HG02973 (cell line): ENCODE data around the gene KRTAP10-8.
"Not testable (repeated sequence)": the region's sequence is repeated elsewhere in the genome, so short reads cannot be mapped to it uniquely, and the experiment has no call there.

Experiments
- ATAC-seq: cut with Tn5 transposase; IDR thresholded peaks from one replicate; pipeline ENCODE4 v1.9.1; 2021; ENCODE audit warnings: moderate library complexity; ENCODE audit not compliant: unreplicated experiment

Gene KRTAP10-8

DNA sequence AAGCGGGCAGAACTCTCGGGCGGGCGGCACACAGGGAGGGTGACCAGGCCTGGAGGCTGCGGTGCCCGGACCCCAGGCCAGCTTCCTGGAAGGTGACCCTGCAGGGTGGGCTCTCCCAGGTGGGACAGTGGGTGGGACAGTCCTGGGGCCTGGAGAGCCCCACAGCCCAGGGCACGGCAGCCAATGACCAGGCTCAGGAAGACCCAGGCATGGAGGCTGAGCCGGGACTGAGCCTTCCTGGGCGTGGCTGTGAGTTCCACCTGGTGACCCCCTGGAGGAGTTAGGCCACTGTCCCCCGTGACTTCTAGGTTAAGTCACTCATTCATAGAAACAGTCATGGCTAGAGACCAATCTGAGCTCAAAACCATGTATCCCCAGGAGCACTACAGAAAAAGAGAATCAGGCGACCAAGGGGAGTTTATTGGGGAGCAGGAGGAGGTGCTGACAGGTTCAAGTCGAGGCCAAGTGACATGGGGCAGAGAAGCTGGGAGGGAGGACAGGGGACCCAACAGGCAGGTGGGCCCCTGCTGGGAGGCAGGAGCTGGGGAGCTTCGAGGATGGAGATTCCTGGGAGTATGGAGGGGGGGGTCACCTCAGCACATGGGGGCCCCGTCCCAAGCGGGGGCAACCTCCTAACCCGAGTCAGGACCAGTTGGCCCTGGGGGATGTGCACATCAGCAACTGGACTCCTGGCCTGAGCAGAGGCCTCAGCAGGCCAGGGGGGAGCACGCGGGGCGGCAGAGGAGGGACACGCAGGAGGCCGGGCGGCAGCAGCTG lies 32.6 kb upstream of the KRTAP10-8 start:
- ATAC-seq, result no peak

DNA sequence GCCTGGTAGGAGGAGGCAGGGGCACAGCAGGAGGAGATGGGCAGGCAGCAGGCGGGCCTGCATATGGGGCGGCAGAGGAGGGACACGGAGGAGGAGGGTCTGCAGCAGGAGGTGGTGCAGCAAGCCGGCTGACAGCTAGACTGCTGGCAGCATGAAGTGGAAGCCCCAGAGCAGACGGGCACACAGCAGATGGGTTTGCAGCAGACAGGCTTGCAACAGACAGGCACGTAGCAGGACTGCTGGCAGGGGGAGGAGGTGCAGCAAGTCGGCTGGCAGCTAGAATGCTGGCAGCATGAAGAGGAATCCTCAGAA lies 32.1 kb upstream of the KRTAP10-8 start:
- ATAC-seq, result no peak

DNA sequence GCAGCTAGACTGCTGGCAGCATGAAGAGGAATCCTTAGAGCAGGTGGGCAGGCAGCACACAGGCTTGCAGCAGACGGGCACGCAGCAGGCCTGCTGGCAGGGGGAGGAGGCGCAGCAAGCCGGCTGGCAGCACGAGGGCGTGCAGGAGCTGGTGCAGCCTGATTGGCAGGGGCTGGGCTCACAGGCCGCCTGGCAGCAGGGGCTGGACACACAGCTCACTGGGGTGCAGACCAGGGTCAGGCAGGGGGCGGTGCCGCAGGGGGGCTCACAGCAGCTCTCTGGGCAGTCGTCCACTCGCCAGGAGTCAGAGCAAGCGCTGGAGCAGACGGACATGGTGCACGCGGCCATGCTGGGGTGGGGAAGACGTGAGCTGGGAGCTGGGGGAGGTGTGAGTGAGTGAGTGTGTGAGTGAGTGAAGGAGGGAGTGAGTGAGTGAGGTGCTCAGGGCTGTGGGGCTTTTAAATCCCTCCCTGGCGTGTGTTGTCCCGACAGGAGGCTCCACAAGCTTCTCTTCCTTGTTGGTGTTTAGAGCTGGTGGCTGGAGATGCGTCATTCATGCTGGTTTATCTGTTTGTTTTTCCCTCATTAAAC lies 31.6 kb upstream of the KRTAP10-8 start, which contains the start of gene KRTAP10-5:
Gene KRTAP10-5 (minus strand): TSS at position 374 of the 591 bp plus-strand sequence. CDS start 26 bp downstream, at position 348.
- not testable (repeated sequence) for ATAC-seq

DNA sequence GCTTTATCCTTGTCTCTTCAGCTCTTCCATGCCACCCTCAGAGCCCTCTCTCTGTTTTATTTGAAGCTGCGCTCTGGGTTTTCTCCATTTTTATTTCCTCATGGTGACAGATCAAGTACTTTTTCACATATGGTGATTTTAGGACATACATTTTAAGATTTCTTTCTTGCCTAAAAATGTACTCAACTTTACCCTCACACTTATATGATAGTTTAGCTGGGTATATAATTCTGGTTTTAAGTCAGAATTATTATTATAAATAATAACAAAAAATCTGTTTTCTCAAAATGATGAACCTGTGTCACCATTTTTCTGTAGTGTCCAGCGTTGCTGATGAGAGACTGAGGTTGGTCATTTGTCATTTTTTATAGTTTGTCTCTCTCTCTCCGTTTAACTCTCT lies 30.7 kb upstream of the KRTAP10-8 start:
- no peak for ATAC-seq

DNA sequence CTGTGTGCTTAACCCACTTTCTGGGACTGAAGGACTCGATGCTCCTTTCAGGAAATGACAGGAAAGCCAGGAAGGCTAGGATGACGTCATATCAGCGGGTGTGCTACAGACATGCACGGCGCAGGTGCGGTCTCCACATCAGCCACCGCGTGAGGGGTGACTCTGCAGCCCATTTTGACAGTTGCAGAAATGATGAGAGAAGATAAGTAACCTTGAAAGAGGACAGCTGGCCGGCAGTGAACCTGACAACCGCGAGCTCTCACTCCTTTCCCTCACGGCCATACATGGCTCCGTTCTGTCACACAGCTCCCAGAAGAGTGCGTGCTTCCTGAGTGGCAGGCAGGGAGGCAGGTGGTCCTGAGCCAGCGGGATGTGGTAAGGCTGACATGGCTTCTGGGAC lies 29.8 kb upstream of the KRTAP10-8 start:
- ATAC-seq, result no peak

DNA sequence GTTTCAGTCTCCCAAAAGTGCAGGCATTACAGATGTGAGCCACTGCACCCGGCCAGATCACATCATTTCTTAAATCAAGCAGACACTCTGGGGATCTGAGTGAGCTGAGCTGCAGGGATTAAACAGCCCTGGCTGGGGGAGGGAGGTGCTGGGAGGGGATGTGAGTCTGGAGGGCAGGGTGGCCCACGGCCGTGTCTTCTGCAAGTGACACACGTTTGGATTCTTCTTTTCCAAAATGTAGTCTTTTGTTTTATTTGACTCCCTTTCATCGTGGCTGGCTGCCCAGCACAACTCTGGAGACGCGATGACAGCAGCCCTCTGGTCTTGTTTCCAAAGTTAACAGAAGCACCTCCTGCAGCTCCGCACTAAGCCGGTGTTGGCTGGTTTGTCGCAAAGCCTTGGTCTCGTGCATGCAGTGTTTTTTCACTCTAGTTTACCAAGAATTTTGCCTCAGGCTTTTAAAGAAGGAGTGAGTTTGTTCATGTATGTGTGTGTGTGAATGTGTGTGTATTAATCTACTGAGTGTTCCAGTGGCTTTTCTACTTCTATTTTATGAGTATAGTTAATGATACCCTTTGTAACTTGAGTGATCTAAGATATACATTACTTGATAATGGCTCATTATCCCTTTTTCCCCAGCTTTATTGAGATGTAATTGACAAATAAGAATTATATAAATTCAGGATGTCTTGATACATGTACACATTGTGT lies 28.6 kb upstream of the KRTAP10-8 start:
- no peak for ATAC-seq

DNA sequence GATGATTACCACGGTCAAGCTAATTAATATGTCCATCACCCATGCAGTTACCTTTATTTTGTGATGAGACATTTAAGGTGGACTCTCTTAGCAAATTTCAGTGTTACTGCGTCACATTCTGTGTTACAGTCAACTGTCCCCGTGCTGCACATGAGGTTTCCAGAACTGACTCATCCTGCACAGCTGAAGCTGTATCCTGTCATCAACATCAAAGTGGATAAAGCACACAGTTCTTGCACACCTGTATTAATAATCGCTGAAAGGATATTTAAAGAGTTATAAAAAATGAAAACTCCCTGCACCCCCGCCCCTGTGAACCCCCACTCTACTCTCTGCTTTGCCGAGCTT lies 28.1 kb upstream of the KRTAP10-8 start:
- no peak for ATAC-seq

DNA sequence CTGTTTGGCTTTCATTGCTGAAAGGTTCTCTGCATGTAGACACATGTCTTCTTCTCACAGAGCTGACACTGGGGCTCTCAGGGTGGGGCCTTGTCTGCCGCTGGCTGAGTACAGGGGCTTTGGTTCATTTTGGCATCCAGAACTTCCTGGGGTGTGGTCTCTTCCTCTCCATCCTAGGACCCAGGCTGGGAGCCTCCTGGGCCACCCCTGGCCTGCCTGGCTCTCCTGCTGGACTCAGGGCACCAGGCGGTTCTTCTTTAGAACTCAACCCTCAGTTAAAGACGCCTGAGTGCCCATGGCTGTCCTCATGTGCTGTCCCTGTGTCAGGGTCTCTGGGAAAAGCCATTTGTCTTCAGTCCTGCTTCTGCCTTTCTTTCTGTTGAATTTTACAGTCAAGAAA lies 26.0 kb upstream of the KRTAP10-8 start:
- ATAC-seq, result no peak

DNA sequence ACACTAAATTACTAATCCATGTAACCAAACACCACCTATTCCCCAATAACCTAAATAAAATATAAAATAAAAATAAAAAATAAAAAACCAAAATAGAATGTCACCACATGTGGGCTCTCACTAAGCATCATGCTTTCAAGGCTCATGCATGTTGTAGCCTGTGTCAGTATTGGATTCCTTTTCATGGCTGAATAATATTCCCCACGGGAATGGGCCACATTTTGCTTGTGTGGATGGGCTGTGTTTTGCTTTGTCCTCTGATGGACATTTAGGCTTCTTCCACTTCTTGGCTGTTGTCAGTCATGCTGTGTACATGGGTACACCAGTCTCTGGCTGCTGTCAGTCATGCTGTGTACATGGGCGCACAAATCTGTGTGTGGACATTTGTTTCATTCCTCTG lies 22.8 kb upstream of the KRTAP10-8 start:
- no peak for ATAC-seq

DNA sequence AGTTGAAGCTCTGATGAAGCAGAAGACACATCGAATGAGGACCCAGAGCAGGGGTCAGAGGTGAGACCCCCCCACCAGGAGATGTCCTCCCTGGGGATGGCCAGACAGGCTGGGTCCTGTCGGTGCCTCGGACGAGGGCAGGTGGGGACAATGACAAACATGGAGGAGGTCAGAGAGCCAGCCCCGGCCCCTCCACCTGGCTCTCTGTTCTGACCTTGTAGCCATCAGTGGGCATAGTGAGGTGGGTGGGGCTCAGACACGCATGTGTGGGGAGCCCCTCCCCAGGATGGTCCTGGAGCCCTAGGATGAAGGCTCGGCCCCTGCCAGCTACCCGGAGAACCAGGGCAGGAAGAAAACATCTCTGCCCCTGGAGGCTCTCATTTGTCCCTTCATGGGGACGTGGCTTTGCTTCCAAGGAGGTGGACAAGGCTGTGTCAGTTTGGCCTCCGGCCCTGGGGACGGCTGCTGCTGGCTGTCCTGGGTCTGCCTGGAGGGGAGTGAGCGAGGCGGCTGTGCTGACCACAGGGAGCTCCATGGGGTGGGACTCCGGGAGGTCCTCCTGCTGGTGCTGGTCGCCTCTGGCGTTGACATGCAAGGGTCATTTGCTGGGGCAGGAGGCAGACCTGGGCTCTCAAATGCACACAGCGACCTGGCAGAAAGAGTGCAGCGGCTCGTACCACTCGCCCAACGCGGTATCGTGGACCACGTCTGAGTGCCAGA lies 22.1 kb upstream of the KRTAP10-8 start:
- ATAC-seq, result no peak

DNA sequence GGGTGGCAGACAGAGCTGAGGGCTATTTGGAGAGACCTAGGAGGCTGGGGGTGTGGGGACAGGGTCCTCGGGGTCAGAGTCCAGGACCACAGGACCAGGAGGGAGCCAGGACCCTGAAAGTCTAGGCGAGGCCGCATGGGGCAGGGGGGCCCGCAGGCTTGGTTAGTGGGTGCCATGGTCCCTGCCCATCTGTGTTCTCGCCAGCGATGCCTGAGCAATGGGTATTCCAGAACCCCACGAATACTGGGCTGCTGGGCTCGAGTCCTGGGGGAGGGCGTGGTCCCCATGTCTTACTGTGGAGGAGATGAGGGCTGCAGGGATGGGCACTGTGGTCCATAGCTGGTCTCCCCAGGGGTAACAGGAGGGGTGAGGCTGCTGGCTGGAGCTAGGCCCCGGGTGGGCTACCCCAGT lies 21.6 kb upstream of the KRTAP10-8 start:
- ATAC-seq, result no peak

DNA sequence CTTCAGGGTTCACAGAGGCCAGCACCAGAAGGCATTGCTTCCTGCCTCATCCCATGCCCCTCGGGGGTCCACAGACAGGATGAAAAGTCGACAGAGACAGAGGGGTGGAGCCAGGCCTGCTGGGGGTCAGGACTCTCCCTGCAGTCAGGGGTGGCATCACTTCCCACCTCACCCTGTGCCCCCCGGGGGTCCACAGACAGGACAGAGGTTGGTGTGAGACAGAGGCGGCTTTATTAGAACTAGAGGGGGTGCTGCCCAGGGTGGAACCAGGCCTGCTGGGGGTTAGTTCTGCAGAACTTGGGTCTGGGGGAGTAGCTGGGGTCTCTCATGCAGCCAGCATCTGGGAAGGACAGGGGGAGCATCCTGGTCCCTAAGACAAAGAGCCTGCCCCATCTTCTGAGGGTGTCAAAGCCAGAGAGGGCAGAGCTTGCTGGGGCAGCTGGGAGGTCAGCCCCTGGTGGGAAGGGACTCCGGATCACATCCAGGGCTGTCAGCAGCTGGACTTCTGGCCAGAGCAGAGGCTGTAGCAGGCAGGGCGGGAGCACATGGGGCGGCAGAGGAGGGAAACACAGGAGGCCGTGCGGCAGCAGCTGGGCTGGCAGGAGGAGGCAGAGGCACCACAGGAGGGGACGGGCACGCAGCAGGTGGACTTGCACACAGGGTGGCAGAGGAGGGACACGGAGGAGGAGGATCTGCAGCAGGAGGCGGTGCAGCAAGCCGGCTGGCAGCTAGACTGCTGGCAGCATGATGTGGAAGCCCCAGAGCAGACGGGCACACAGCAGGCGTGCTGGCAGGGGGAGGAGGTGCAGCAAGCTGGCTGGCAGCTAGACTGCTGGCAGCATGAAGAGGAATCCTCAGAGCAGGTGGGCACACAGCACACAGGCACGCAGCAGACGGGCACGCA lies 20.7 kb upstream of the KRTAP10-8 start:
- not testable (repeated sequence) for ATAC-seq

DNA sequence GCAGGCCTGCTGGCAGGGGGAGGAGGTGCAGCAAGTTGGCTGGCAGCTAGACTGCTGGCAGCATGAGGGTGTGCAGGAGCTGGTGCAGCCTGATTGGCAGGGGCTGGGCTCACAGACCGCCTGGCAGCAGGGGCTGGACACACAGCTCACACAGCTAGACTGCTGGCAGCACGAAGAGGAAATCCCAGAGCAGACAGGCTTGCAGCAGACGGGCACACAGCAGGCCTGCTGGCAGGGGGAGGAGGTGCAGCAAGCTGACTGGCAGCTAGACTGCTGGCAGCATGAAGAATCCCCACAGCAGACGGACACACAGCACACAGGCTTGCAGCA lies 20.1 kb upstream of the KRTAP10-8 start:
- ATAC-seq, result not testable (repeated sequence)

DNA sequence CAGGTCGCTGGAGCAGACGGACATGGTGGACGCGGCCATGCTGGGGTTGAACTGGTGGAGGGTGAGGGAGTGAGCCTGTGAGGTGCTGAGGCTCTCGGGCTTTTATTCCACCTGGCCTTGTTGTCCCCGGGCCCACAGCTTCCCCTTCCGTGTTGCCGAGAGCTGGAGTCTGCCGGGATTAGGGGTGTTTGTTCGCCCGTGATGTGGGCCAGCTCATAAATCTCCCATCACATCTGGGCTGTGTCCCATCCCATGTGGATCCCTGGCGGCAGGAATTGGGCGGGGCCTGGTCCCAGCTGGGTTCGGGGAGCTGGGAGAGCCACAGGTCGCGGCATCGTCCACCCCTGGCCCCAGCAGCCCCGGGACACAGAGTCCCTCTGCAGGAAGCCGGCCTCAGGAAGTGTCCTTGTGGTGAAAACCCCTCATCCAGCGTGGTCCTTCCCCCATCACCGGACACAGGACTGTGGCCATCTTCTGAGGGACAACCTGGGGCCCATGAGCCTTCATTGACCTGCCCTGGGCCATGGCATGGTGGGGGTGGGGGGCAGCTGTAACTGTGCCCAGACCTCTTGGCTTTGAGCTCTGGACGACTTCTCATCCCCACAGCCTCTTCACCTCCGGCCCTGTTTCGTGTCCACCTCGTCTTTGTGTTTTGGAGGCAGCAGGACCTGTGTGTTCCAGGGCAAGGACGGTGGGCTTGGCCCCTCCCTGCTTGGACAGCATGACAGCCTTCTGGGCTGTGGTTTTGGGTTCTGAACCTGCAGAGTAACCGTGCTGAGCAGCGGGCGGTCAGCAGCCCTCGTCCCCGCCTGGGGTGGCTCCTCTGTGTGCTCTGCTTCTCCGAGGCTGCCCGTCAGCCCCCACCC lies 19.2 kb upstream of the KRTAP10-8 start, which contains the start of gene KRTAP10-6:
Gene KRTAP10-6 (minus strand): TSS at position 60 of the 866 bp plus-strand sequence. CDS start 21 bp downstream, at position 39.
- no peak for ATAC-seq

DNA sequence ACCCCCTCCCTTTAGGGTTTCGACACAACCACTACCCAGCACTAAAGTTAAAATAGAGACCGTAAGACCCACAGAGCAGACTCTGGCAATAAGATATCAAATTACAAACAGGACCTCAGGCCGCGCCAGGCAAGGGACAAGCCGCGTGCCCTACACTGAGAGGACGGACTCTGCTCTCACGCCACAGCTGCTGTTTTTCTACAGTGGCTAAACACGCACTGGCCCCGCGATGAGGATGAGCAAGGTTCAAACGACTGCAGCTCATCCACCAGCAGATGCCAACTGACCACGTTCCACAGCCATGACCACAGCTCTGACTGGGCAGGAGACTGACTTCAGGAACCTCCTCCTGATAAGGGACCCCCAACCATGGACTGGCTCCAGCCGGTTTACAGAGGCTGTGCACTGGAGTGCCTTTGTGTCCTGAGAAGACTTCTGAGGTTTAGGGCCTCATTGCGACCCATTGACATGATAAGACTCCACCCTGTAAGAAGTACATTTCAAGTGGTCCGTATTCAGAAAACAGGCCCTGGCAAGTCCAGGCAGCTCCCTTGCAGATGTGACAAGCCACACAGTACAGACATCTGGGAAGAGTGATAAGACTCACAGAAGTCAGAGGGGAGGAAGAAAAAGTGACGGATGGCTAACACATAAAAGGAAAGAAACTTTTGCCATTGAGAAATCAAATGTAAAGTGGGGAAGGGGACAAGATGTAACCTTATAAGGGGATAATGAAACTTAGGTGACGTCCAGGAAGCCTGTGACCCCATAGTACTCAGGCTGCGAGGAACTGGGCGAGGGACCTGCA lies 18.1 kb upstream of the KRTAP10-8 start:
- no peak for ATAC-seq

DNA sequence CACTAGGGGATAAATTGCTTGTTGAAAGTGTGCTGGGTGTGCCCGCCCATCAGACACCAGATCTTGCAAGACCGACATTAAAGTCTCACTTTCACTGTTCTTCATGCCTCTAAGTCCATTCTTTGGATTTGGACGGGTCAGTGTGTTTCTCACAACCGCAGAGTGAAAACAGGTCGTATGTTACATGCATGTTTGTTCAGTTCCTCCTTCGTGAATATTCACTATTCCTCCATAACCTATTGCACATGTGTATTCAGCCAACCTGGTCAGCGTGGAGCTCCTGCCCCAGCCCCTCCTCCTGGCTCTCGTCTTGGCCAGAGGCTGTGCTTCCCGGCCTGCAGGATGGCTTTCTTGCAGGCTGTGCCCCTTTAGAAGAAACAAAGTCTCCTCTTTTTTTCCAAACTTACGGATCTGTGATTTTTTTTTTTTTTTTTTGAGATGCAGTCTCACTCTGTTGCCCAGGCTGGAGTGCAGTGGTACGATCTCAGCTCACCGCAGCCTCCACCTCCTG lies 17.4 kb upstream of the KRTAP10-8 start:
- no peak for ATAC-seq

DNA sequence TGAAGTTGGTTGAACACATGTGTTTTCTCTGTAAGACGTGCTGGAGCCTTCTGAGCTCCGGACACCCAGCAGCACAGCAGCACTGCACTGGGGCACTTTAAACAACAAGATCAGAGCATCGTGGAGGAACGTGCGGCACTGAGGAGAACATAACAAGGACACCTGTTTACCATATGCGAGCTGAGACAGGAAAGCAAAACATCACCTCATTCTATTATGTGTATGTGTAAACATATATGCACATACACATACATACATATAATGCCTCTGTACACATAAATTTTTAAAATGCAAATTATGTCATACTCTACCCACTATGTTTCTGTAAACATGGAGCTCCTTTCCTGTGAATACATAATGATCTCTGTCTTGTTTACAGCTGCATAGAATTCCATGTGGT lies 16.4 kb upstream of the KRTAP10-8 start:
- no peak for ATAC-seq

DNA sequence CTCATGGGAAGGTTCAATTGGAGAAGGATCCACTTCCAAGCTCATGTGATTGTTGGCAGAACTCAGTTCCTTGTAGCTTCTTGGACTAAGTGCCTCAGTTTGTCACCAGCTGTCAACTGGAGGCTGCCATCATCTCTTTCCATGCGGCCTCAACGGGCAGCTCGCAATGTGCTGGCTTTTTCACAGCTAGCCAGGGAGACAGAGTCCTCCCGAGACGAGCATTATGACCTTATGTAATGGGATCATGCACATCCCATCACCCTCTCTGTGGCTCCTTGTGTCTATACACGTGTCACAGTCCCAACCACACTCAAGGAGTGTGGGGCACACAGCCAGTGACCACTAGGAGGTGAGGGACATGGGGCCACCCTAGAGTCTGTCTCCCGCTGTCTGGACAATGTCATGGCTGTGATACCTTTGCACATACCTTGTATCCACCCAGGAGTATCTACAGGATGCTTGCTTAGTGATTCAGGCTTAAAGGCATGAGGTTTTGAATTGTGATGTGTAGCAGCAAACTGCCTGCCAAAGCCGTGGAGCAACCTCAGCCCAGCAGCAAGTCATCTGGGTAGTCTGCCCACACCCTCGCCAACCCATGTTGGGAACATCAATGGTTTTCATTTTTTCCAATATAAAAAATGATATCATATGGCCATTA lies 15.7 kb upstream of the KRTAP10-8 start:
- ATAC-seq, result no peak
